Loucy (cell line): ENCODE results near the gene SND1.

Experiments used
- H2AFZ ChIP-seq: fragments of 200-600 bp; sonication (generic); 2 replicates; pipeline ENCODE4 v1.6.0; 2016; ENCODE audit warnings: antibody characterized with exemption, mild to moderate bottlenecking, low read length, moderate library complexity
- H3F3A ChIP-seq: fragments of 200-600 bp; 2 replicates; pipeline ENCODE4 v1.6.0; 2016; ENCODE audit warnings: antibody characterized with exemption, low read depth, mild to moderate bottlenecking
- H3K27me3 ChIP-seq: fragments of 200-600 bp; sonication (generic); 2 replicates; pipeline ENCODE4 v1.6.1; 2014; ENCODE audit warnings: low read length, mild to moderate bottlenecking; ENCODE audit not compliant: insufficient read depth, poor library complexity, severe bottlenecking
- H3K36me3 ChIP-seq: fragments of 200-600 bp; sonication (generic); 2 replicates; pipeline ENCODE4 v1.6.1; 2016; ENCODE audit warnings: low read length; ENCODE audit not compliant: insufficient read depth
- H3K4me1 ChIP-seq: fragments of 200-600 bp; sonication (generic); 2 replicates; pipeline ENCODE4 v1.5.1; 2014; ENCODE audit warnings: low read length, mild to moderate bottlenecking; ENCODE audit not compliant: insufficient read depth, poor library complexity, severe bottlenecking
- H3K4me2 ChIP-seq: fragments of 200-600 bp; sonication (generic); 2 replicates; pipeline ENCODE4 v1.6.0; 2014; ENCODE audit warnings: antibody characterized with exemption, low read length, low read depth, mild to moderate bottlenecking; ENCODE audit not compliant: poor library complexity, severe bottlenecking
- H3K4me3 ChIP-seq: fragments of 200-600 bp; sonication (generic); 2 replicates; pipeline ENCODE4 v1.5.1; 2014; ENCODE audit warnings: low read length, mild to moderate bottlenecking, mixed read lengths; ENCODE audit not compliant: poor library complexity, severe bottlenecking
- H3K79me2 ChIP-seq: fragments of 200-600 bp; sonication (generic); 2 replicates; pipeline ENCODE4 v1.6.1; 2014; ENCODE audit warnings: low read length; ENCODE audit not compliant: insufficient read depth
- H3K9ac ChIP-seq: fragments of 200-600 bp; sonication (generic); 2 replicates; pipeline ENCODE4 v1.6.0; 2014; ENCODE audit warnings: mild to moderate bottlenecking, low read depth, low read length, moderate library complexity; ENCODE audit not compliant: poor library complexity, severe bottlenecking
- H3K9me2 ChIP-seq: fragments of 200-600 bp; sonication (generic); replicated peaks from 2 replicates; pipeline ENCODE4 v1.6.1; 2016; ENCODE audit warnings: low read depth, low read length, mixed read lengths
- H3K9me3 ChIP-seq: fragments of 200-600 bp; sonication (generic); 2 replicates; pipeline ENCODE4 v1.6.1; 2014; ENCODE audit warnings: mild to moderate bottlenecking, antibody characterized with exemption, low read length, low read depth; ENCODE audit not compliant: insufficient read depth
- H4K20me1 ChIP-seq: fragments of 200-600 bp; sonication (generic); 2 replicates; pipeline ENCODE4 v1.6.0; 2014; ENCODE audit warnings: antibody characterized with exemption, low read length, mild to moderate bottlenecking; ENCODE audit not compliant: insufficient read depth, poor library complexity, severe bottlenecking
- EZH2phosphoT487 ChIP-seq: fragments of 200-600 bp; IDR thresholded peaks from 2 replicates; pipeline ENCODE4 v1.6.1; 2018; ENCODE audit warnings: antibody characterized with exemption, mild to moderate bottlenecking, moderate library complexity, borderline replicate concordance
- TF ChIP-seq, protein P1 (sequence below): fragments of 200-600 bp; sonication (generic); conservative IDR thresholded peaks from 2 replicates; pipeline ENCODE4 v1.5.1; 2014; ENCODE audit warnings: mild to moderate bottlenecking, antibody characterized with exemption, low read length

The SND1 gene

DNA sequence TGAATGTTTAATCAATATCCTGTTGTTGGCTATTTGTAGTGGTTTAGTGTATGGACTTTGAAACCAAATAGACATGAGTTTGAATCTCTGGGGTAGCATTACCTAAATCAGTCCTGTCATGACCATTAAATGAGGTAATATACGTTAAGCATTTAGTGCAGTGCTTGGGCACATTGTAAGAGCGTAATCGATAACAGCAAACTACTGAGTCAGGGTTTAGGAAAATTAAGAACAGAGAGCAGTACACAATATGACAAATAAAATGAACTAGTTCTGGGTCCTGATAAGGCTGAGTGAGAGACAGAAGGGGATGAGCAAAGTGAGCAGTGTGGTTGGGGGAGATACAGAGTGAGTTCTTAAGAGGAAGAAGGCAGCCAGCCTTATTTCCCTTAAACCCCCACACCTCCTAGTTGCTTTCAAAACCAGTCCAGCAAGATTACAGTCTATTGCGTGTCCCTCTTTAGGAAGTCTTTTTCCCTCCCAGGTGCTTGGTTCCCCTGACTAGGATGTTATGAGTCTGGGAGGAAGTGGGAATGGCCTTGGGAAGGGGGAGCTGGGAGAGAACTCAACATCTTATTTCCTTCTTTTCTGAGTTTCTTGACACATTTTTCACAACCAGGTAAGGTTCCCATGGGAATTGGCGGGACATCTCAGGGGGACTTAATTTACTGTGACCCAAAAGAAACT, 171.0 kb downstream of the SND1 start:
- peaks cover 24% of the 10 kb centered on the region; the same call in 1 of the 2 replicates for H3K79me2 ChIP-seq
- H3K4me2 ChIP-seq, result no peak overlapping the region
- H3K4me1 ChIP-seq, result peaks cover 16% of the 10 kb centered on the region
- no peak for TF ChIP-seq EZH2phosphoT487
- TF ChIP-seq, protein P1, sequence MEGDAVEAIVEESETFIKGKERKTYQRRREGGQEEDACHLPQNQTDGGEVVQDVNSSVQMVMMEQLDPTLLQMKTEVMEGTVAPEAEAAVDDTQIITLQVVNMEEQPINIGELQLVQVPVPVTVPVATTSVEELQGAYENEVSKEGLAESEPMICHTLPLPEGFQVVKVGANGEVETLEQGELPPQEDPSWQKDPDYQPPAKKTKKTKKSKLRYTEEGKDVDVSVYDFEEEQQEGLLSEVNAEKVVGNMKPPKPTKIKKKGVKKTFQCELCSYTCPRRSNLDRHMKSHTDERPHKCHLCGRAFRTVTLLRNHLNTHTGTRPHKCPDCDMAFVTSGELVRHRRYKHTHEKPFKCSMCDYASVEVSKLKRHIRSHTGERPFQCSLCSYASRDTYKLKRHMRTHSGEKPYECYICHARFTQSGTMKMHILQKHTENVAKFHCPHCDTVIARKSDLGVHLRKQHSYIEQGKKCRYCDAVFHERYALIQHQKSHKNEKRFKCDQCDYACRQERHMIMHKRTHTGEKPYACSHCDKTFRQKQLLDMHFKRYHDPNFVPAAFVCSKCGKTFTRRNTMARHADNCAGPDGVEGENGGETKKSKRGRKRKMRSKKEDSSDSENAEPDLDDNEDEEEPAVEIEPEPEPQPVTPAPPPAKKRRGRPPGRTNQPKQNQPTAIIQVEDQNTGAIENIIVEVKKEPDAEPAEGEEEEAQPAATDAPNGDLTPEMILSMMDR, result no peak
- H3K36me3 ChIP-seq, result no peaks in the 10 kb centered on the region
- H3K4me3 ChIP-seq, result no peak overlapping the region
- H3K27me3 ChIP-seq, result no peaks in the 10 kb centered on the region
- H3K9ac ChIP-seq, result no peak overlapping the region
- no peak overlapping the region for H2AFZ ChIP-seq
- H3F3A ChIP-seq, result no peaks in the 10 kb centered on the region
- no peaks in the 10 kb centered on the region for H3K9me2 ChIP-seq
- no peaks in the 10 kb centered on the region for H3K9me3 ChIP-seq
- H4K20me1 ChIP-seq, result peaks cover 13% of the 10 kb centered on the region

DNA sequence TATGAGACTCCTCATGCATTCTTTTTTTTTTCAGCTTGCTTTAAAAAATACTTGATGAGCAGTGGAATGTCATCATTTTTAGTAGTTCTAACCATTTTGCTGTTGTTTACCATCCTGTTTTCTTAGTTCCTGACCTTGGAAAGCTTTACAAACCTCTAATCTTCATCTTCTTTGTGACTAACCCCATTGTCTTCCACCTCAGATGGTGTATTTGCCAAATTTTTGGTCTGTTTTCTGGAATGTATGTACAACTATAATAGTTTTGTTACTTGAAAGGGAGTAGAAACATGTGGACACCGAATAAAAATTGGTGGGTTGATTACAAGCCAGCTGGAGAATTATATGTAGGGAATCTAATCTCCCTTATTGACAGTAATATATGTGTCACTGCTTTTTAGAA, 172.7 kb downstream of the SND1 start:
- Histone ChIP-seq H2AFZ (no peak overlapping the region), H3F3A (no peaks in the 10 kb centered on the region)
- no peak for TF ChIP-seq EZH2phosphoT487
- TF ChIP-seq, protein P1, result no peak

DNA sequence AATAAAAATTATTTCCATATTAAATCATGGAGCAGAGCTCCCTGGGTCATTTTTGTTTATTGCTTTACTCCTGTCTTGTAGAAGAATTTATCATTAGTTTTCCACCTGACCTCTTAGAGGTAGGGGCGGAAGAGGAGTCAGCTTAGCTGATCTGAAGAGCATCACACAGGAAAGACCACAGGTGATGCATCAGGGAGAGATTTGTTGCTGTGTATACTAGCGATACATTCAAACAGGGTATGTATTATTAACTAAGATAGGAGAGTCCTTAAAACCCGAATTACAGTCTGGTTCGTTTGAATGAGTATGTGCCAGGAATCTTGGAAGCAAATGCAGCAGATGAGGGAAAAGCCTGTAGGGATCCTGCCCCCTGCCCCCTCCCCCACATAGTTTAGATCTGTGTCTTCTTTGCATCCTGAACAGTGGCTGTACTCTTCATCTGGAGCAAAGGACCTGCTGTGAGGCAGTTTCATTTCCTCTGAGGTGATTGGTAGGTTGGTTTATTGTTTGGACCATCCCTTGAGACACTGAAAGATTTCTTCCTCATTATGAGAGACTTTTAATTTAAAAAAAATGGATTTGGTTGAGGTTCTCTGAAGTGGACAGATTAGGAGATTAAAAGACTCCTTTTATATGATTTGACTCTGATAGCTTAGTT, 177.0 kb downstream of the SND1 start:
- Histone ChIP-seq H3K9ac (no peak overlapping the region), H3F3A (no peaks in the 10 kb centered on the region), H3K4me1 (no peaks in the 10 kb centered on the region), H3K9me2 (no peaks in the 10 kb centered on the region), H3K9me3 (no peaks in the 10 kb centered on the region), H3K4me2 (no peak overlapping the region), H3K4me3 (no peak overlapping the region), H3K27me3 (no peaks in the 10 kb centered on the region), H3K36me3 (no peaks in the 10 kb centered on the region), H2AFZ (no peak overlapping the region), H4K20me1 (peaks cover 3% of the 10 kb centered on the region), H3K79me2 (peaks cover 7% of the 10 kb centered on the region; the same call in 1 of the 2 replicates)
- no peak for TF ChIP-seq EZH2phosphoT487
- TF ChIP-seq, protein P1, result no peak

More for the DNA sequence above, 172.7 kb downstream of the SND1 start:
- H4K20me1 ChIP-seq, result peaks cover 13% of the 10 kb centered on the region
- no peaks in the 10 kb centered on the region for H3K36me3 ChIP-seq
- H3K79me2 ChIP-seq, result peaks cover 24% of the 10 kb centered on the region; the same call in 1 of the 2 replicates
- no peaks in the 10 kb centered on the region for H3K9me2 ChIP-seq
- H3K4me1 ChIP-seq, result peaks cover 16% of the 10 kb centered on the region
- H3K9me3 ChIP-seq, result no peaks in the 10 kb centered on the region
- no peak overlapping the region for H3K4me3 ChIP-seq
- no peaks in the 10 kb centered on the region for H3K27me3 ChIP-seq
- H3K9ac ChIP-seq, result no peak overlapping the region
- H3K4me2 ChIP-seq, result no peak overlapping the region
